Endothelial cell of umbilical vein (primary cell): ENCODE measurements around the gene NDUFV1.

Source experiments
- EZH2 ChIP-seq: IDR thresholded peaks from 2 replicates; pipeline ENCODE4 v1.6.1; 2012; ENCODE audit warnings: borderline replicate concordance, low read depth, mild to moderate bottlenecking, moderate library complexity, low read length, inconsistent platforms; ENCODE audit not compliant: severe bottlenecking
- MAX ChIP-seq: IDR thresholded peaks from 2 replicates; pipeline ENCODE4 v1.6.1; 2011; ENCODE audit not compliant: insufficient read depth, insufficient read length
- POLR2A ChIP-seq: IDR thresholded peaks from 2 replicates; pipeline ENCODE4 v1.6.1; 2012; ENCODE audit warnings: low read depth, mild to moderate bottlenecking, control low read depth, low read length
- POLR2AphosphoS5 ChIP-seq: IDR thresholded peaks from 2 replicates; pipeline ENCODE4 v1.6.1; 2012; ENCODE audit warnings: low read depth, mild to moderate bottlenecking, control low read depth, low read length, moderate library complexity; ENCODE audit not compliant: insufficient read depth
- TF ChIP-seq, protein P1 (sequence below), 2 donors: IDR thresholded peaks; 1 replicate in 1 of 2; 2 replicates in 1 of 2; pipeline ENCODE4 v1.5.1; 2011; ENCODE audit warnings: low read length in 2 of 2, mild to moderate bottlenecking in 2 of 2, moderate library complexity in 2 of 2, control low read depth in 1 of 2, inconsistent platforms in 1 of 2, low read depth in 1 of 2; ENCODE audit not compliant: insufficient read depth in 1 of 2; ENCODE audit errors: extremely low read depth in 1 of 2

DNA sequence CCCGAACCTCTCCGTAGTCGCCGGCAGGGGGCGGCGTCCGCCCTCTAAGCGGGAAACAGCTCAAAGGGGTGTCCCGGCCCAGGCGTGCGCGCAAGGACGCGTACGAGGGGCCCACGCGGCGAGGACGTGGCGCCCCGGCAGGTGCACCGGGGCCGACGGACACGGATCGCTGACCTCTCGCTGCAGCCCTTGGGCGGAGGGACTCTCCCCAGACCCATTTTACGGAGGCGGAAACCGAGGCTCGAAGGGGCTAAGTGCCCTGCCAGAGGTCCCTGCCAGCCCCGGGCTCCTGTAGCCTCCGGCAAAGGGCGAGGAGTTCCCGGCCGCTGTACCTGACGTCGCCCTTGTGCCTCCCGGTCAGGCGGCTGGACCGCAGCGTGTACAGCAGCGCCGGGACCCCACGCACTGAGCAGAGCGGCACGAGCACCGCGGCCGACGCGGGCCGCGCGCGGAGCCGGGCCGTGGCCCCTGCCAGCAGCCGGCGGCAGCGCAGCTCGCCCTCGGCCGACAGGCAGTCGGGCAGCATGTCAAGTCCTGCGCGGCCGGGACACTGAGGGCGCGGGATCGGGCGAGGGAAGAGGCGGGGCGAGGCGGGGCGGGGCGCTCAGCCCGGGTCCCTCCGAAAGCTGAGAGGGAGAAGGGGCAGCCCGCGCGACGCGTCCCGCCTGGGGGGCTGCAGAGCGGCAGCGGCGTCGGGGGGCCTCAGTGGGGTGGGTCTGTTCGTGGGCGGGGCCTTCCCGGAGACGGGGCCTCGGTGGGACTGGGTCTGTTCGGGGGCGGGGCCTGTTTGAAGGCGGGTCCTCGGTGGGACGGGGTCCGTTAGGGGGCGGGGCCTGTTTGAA is 22.9 kb downstream of the NDUFV1 start, which contains the start of gene NUDT8:
- TF ChIP-seq, protein P1, sequence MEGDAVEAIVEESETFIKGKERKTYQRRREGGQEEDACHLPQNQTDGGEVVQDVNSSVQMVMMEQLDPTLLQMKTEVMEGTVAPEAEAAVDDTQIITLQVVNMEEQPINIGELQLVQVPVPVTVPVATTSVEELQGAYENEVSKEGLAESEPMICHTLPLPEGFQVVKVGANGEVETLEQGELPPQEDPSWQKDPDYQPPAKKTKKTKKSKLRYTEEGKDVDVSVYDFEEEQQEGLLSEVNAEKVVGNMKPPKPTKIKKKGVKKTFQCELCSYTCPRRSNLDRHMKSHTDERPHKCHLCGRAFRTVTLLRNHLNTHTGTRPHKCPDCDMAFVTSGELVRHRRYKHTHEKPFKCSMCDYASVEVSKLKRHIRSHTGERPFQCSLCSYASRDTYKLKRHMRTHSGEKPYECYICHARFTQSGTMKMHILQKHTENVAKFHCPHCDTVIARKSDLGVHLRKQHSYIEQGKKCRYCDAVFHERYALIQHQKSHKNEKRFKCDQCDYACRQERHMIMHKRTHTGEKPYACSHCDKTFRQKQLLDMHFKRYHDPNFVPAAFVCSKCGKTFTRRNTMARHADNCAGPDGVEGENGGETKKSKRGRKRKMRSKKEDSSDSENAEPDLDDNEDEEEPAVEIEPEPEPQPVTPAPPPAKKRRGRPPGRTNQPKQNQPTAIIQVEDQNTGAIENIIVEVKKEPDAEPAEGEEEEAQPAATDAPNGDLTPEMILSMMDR (IDR thresholded peaks at IDR 0.05; ENCODE audit: extremely low read depth in 1 of 2, insufficient read depth in 1 of 2, low read depth in 1 of 2, low read length in 2 of 2): peak; percentile 86 to 90
- TF ChIP-seq POLR2A: no peak
- peak; percentile 61 for TF ChIP-seq POLR2AphosphoS5
- peak; percentile 32 for TF ChIP-seq MAX
- no peak for TF ChIP-seq EZH2
